ENCODE results near the gene STC2. TPM values are rescaled to one million over a fixed set of nuclear protein-coding genes. Genes with fewer than 3 reads are reported as not detected.

STC2 gene
- polyA plus RNA-seq, 1 donor (not counting 4 experiments of a cell fraction or from before 2014, with no cell fraction given), result 4.3 TPM

- Histone ChIP-seq H3K9ac (ENCODE audit: control insufficient read depth, extremely low read depth, insufficient read depth, low read length) (no peak overlapping the region), H3K36me3 (ENCODE audit: control insufficient read depth in 2 of 2, extremely low read depth in 1 of 2, insufficient read depth in 2 of 2, low read length in 2 of 2) (no peaks in the 10 kb centered on the region), H3K9me1 (ENCODE audit: control insufficient read depth, extremely low read depth, insufficient read depth, low read length) (no peaks in the 10 kb centered on the region), H3K79me2 (ENCODE audit: control insufficient read depth, insufficient read depth, low read length) (no peaks in the 10 kb centered on the region), H3K4me3 (ENCODE audit: control insufficient read depth in 2 of 3, extremely low read depth in 1 of 3, insufficient read depth in 2 of 3, low read depth in 1 of 3, low read length in 3 of 3) (peak overlapping the region in 1 of 3 experiments; percentile 25), H3K9me3 (ENCODE audit: control insufficient read depth, low read depth, low read length) (no peaks in the 10 kb centered on the region), H4K20me1 (ENCODE audit: control insufficient read depth, extremely low read depth, insufficient read depth, low read length) (no peaks in the 10 kb centered on the region), H3K4me2 (ENCODE audit: control insufficient read depth, extremely low read depth, insufficient read depth, low read depth, low read length) (peak overlapping the region; percentile 80), H3K4me1 (ENCODE audit: control insufficient read depth, extremely low read depth, insufficient read depth, low read length) (peaks cover 19% of the 10 kb centered on the region), H3K27me3 (ENCODE audit: control insufficient read depth, extremely low read depth, insufficient read depth, low read length) (no peaks in the 10 kb centered on the region), H3K27ac (ENCODE audit: control insufficient read depth, insufficient read depth, low read length) (no peak overlapping the region), H2AFZ (ENCODE audit: control insufficient read depth, low read length) (peak overlapping the region; percentile 76)
- no peak for DNase-seq (ENCODE audit: low read depth, low spot score)
- peak; percentile 76 to 84 (median 80) for TF ChIP-seq CTCF (optimal IDR thresholded peaks at IDR 0.05 in 1 of 3, IDR thresholded peaks at IDR 0.05 in 1 of 3, conservative IDR thresholded peaks at IDR 0.05 in 1 of 3; ENCODE audit: extremely low read depth in 1 of 3, insufficient read depth in 2 of 3, low read length in 3 of 3)
- no peak for TF ChIP-seq EZH2 (IDR thresholded peaks at IDR 0.05; ENCODE audit: low read length)
- peak; percentile 74 for FAIRE-seq
- dilution Hi-C loops (cut with MboI; ENCODE audit: extremely low pct_ligation_motif_present, low sequenced_read_pairs), result no loop called here
Observed at GRCh38 chr5:173293817-173294672, 34.2 kb downstream of the STC2 start.

GRCh38 chr5:173291722-173292658 is 36.2 kb downstream of the STC2 start:
- Histone ChIP-seq H3K9ac (ENCODE audit: control insufficient read depth, extremely low read depth, insufficient read depth, low read length) (no peak overlapping the region), H3K27me3 (ENCODE audit: control insufficient read depth, extremely low read depth, insufficient read depth, low read length) (no peaks in the 10 kb centered on the region), H3K4me2 (ENCODE audit: control insufficient read depth, extremely low read depth, insufficient read depth, low read depth, low read length) (peak overlapping the region; percentile 34), H3K4me1 (ENCODE audit: control insufficient read depth, extremely low read depth, insufficient read depth, low read length) (peaks cover 19% of the 10 kb centered on the region), H3K9me3 (ENCODE audit: control insufficient read depth, low read depth, low read length) (no peaks in the 10 kb centered on the region), H3K27ac (ENCODE audit: control insufficient read depth, insufficient read depth, low read length) (peak overlapping the region; percentile 40), H3K4me3 (ENCODE audit: control insufficient read depth in 2 of 3, extremely low read depth in 1 of 3, insufficient read depth in 2 of 3, low read depth in 1 of 3, low read length in 3 of 3) (no peak overlapping the region), H4K20me1 (ENCODE audit: control insufficient read depth, extremely low read depth, insufficient read depth, low read length) (no peaks in the 10 kb centered on the region), H2AFZ (ENCODE audit: control insufficient read depth, low read length) (peak overlapping the region; percentile 68), H3K36me3 (ENCODE audit: control insufficient read depth in 2 of 2, extremely low read depth in 1 of 2, insufficient read depth in 2 of 2, low read length in 2 of 2) (no peaks in the 10 kb centered on the region), H3K79me2 (ENCODE audit: control insufficient read depth, insufficient read depth, low read length) (no peaks in the 10 kb centered on the region), H3K9me1 (ENCODE audit: control insufficient read depth, extremely low read depth, insufficient read depth, low read length) (no peaks in the 10 kb centered on the region)
- TF ChIP-seq EZH2 (IDR thresholded peaks at IDR 0.05; ENCODE audit: low read length), result no peak
- no peak for TF ChIP-seq CTCF (optimal IDR thresholded peaks at IDR 0.05 in 1 of 3, IDR thresholded peaks at IDR 0.05 in 1 of 3, conservative IDR thresholded peaks at IDR 0.05 in 1 of 3; ENCODE audit: extremely low read depth in 1 of 3, insufficient read depth in 2 of 3, low read length in 3 of 3)
- dilution Hi-C loops (cut with MboI; ENCODE audit: extremely low pct_ligation_motif_present, low sequenced_read_pairs), result no loop called here
- FAIRE-seq, result peak; percentile 75
- DNase-seq (ENCODE audit: low read depth, low spot score), result no peak

Data from keratinocyte (primary cell).